GM21515 (cell line): ENCODE measurements around the gene GTPBP2.
"Not testable (repeated sequence)": the region's sequence is repeated elsewhere in the genome, so short reads cannot be mapped to it uniquely, and the experiment has no call there.

Experiments used
- ATAC-seq: cut with Tn5 transposase; IDR thresholded peaks from one replicate; pipeline ENCODE4 v1.9.1; 2021; ENCODE audit not compliant: unreplicated experiment

GTPBP2 gene

GRCh38 chr6:43629104-43629504 is at the start of gene GTPBP2:
GTPBP2 (minus strand) TSS chr6:43629264; CDS start chr6:43629162, 102 bp downstream.
- ATAC-seq, result peak; percentile 76

GRCh38 chr6:43678341-43678740 is 49.3 kb upstream of the GTPBP2 start:
- ATAC-seq, result no peak

GRCh38 chr6:43677759-43678158 is 48.7 kb upstream of the GTPBP2 start:
- no peak for ATAC-seq

- ATAC-seq, result no peak
These were observed 48.0 kb upstream of the GTPBP2 start for GRCh38 chr6:43676962-43677606.

- ATAC-seq, result no peak
These were observed 45.9 kb upstream of the GTPBP2 start for GRCh38 chr6:43674921-43675320.

GRCh38 chr6:43674291-43674690 is 45.2 kb upstream of the GTPBP2 start:
- no peak for ATAC-seq

GRCh38 chr6:43673444-43674084 is 44.5 kb upstream of the GTPBP2 start:
- no peak for ATAC-seq

GRCh38 chr6:43671801-43672690 is 43.0 kb upstream of the GTPBP2 start:
- ATAC-seq, result no peak

GRCh38 chr6:43671011-43671800 is 42.1 kb upstream of the GTPBP2 start:
- no peak for ATAC-seq

GRCh38 chr6:43670623-43670986 is 41.5 kb upstream of the GTPBP2 start:
- ATAC-seq, result no peak

- ATAC-seq, result no peak
These were observed 41.0 kb upstream of the GTPBP2 start for GRCh38 chr6:43669922-43670622.

- ATAC-seq, result no peak
These were observed 40.2 kb upstream of the GTPBP2 start for GRCh38 chr6:43669050-43669921.

- ATAC-seq, result peak; percentile 52
These were observed 39.3 kb upstream of the GTPBP2 start for GRCh38 chr6:43668151-43669028.

GRCh38 chr6:43667245-43668150 is 38.4 kb upstream of the GTPBP2 start:
- ATAC-seq, result peak; percentile 49

- no peak for ATAC-seq
These were observed 37.3 kb upstream of the GTPBP2 start for GRCh38 chr6:43666196-43666920.

GRCh38 chr6:43665376-43665775 is 36.3 kb upstream of the GTPBP2 start:
- no peak for ATAC-seq

GRCh38 chr6:43662948-43663347 is 33.9 kb upstream of the GTPBP2 start:
- not testable (repeated sequence) for ATAC-seq
